NCI-H146 treated with DMSO at 0.1 percent for 48 hours (cell line): Measurements from ENCODE around the gene AVEN.
A peak's percentile ranks its signal among the peaks of the same experiment; 100 is the strongest.
"Not testable (repeated sequence)": the region's sequence is repeated elsewhere in the genome, so short reads cannot be mapped to it uniquely, and the experiment has no call there.

Source experiments
- DNase-seq: peaks from one replicate; lab custom pipeline; 2025; ENCODE audit not compliant: unreplicated experiment; lab: John Stamatoyannopoulos, UW

Gene AVEN

GRCh38 chr15:34038871-34039789 lies at the start of gene AVEN:
Gene AVEN (minus strand): TSS chr15:34039204. CDS start chr15:34039046, 158 bp downstream.
- DNase-seq: peak; percentile 7

GRCh38 chr15:34085746-34086145 lies 46.7 kb upstream of the AVEN start:
- no peak for DNase-seq

- no peak for DNase-seq
Measured at GRCh38 chr15:34084086-34084485, 45.1 kb upstream of the AVEN start.

- DNase-seq: no peak
Measured at GRCh38 chr15:34079904-34080303, 40.9 kb upstream of the AVEN start.

- no peak for DNase-seq
Measured at GRCh38 chr15:34078900-34079299, 39.9 kb upstream of the AVEN start.

GRCh38 chr15:34076785-34077184 lies 37.8 kb upstream of the AVEN start:
- DNase-seq: no peak

- no peak for DNase-seq
Measured at GRCh38 chr15:34070003-34070402, 31.0 kb upstream of the AVEN start.

- no peak for DNase-seq
Measured at GRCh38 chr15:34065941-34066340, 26.9 kb upstream of the AVEN start.

GRCh38 chr15:34065261-34065660 lies 26.3 kb upstream of the AVEN start:
- DNase-seq: no peak

GRCh38 chr15:34064438-34064837 lies 25.4 kb upstream of the AVEN start:
- DNase-seq: no peak

GRCh38 chr15:34059946-34060345 lies 20.9 kb upstream of the AVEN start:
- no peak for DNase-seq

GRCh38 chr15:34059476-34059875 lies 20.5 kb upstream of the AVEN start:
- DNase-seq: no peak

GRCh38 chr15:34056911-34057310 lies 17.9 kb upstream of the AVEN start:
- no peak for DNase-seq

GRCh38 chr15:34055868-34056595 lies 17.0 kb upstream of the AVEN start:
- no peak for DNase-seq

GRCh38 chr15:34054081-34054707 lies 15.2 kb upstream of the AVEN start:
- no peak for DNase-seq

- not testable (repeated sequence) for DNase-seq
Measured at GRCh38 chr15:34050385-34050784, 11.4 kb upstream of the AVEN start.

GRCh38 chr15:34049112-34049511 lies 10.1 kb upstream of the AVEN start:
- no peak for DNase-seq

GRCh38 chr15:34047893-34048775 lies 9.1 kb upstream of the AVEN start:
- no peak for DNase-seq

- peak; percentile 32 for DNase-seq
Measured at GRCh38 chr15:34046471-34047145, 7.6 kb upstream of the AVEN start.

GRCh38 chr15:34043813-34044212 lies 4.8 kb upstream of the AVEN start:
- no peak for DNase-seq
